Bronchial smooth muscle cell (primary cell): ENCODE measurements around the gene FREM3. TPM values are rescaled to one million over a fixed set of nuclear protein-coding genes. Genes with fewer than 3 reads are reported as not detected.

Source experiments
- total RNA-seq: library from RNA; depleted of rRNA; stranded (reverse); fragments of >200 nt; gene quantifications from 2 replicates; pipeline ENCODE4 v1.2.1, GENCODE V29; 2014

Gene FREM3
- not detected in 2 replicates for total RNA-seq

DNA sequence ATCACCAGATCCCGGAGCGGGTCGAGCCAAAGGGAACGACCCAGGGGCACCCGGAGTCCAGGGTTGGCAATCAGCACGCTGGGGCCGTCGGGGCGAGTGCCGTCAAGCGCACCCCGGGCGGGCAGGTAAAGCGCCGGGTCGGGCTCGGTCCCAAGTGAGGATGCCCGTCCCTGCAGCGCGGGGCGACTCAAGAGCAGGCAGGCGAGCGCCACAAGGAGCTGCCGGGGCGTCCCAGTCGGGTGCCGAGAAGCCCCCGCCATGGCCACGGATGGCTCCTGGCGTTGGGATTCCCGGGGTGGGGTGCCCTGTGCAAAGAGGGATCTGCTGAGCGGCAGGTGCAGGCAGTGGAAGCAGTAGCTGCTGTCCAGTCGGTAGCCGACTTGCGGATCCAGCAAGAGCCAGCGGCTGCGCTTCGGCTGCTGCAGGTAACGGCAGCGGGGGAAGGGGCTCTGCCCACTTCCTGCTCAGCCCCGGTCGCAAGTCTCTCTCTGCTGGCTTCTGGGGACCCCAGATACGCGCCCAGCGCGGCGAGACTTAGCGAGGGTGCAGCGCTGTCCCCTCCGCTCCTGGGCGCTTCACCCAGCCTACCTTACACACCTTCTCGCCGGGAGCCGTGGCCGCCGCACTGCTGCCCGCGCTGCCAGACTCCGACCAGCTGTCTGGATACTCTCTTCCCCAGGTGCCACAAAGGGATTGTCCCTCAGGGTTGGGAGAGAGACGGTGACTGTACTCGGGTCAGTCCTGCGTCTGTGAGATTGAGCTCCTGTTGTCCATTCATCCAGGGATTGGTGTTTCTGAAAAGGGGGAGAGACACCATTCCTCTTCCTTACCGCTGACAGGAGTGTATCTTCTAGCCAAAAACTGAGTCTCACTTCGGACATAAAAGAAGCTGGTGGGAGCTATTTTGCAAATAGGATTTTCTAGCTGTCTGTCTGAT, at the start of gene FREM3:
Gene FREM3 (minus strand): TSS at position 260 of the 937 bp plus-strand sequence. CDS start 0 bp downstream, at position 260.

Other genes starting within 250 kb of the FREM3 start
- gene SMARCA5, start 187.0 kb downstream of the FREM3 start, total RNA-seq: 33.6 and 36.9 TPM in 2 replicates
- gene GYPE, start 204.9 kb upstream of the FREM3 start, total RNA-seq: 0.32 and 1.3 TPM in 2 replicates